ENCODE results near the gene SLC6A20. TPM values are rescaled to one million over a fixed set of nuclear protein-coding genes. Genes with fewer than 3 reads are reported as not detected.

Gene SLC6A20
- total RNA-seq, 4 donors from 2014 or later = 0.38 to 0.55 (median 0.44) TPM; not detected in 1

DNA sequence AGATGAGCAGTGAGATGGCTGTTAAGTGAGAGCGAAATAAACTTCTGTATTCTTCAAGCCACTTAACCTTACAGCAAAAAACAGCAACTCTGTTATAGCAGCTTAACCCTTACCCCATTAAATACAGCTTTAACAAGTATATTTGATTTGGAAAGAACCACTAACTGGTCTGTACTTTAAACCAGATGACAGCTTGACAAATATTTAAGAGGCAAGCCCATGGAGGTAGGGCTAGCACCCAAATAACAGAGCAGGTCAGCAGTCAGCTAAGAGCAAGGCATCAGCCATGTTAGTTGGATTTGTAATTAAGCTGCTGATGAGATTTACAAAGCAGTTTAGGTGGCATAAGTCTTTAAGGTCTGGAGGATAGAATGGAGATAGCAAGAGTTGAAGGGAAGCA, 42.1 kb upstream of the SLC6A20 start:
- WGBS, 2 donors = 100% methylated on average over 1 of the region's 1 CpG
- no peak overlapping the region for H3K4me3 ChIP-seq (ENCODE audit: low read depth, poor library complexity, severe bottlenecking)
- DNase-seq (ENCODE audit: low spot score in 2 of 2) = no peak
- intact Hi-C loops (cut with DNase I; ENCODE audit: low total_unique reads) = no loop called here
- TF ChIP-seq, protein P1, sequence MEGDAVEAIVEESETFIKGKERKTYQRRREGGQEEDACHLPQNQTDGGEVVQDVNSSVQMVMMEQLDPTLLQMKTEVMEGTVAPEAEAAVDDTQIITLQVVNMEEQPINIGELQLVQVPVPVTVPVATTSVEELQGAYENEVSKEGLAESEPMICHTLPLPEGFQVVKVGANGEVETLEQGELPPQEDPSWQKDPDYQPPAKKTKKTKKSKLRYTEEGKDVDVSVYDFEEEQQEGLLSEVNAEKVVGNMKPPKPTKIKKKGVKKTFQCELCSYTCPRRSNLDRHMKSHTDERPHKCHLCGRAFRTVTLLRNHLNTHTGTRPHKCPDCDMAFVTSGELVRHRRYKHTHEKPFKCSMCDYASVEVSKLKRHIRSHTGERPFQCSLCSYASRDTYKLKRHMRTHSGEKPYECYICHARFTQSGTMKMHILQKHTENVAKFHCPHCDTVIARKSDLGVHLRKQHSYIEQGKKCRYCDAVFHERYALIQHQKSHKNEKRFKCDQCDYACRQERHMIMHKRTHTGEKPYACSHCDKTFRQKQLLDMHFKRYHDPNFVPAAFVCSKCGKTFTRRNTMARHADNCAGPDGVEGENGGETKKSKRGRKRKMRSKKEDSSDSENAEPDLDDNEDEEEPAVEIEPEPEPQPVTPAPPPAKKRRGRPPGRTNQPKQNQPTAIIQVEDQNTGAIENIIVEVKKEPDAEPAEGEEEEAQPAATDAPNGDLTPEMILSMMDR (IDR thresholded peaks at IDR 0.05) = no peak
- no peak for TF ChIP-seq POLR2A (IDR thresholded peaks at IDR 0.05)

DNA sequence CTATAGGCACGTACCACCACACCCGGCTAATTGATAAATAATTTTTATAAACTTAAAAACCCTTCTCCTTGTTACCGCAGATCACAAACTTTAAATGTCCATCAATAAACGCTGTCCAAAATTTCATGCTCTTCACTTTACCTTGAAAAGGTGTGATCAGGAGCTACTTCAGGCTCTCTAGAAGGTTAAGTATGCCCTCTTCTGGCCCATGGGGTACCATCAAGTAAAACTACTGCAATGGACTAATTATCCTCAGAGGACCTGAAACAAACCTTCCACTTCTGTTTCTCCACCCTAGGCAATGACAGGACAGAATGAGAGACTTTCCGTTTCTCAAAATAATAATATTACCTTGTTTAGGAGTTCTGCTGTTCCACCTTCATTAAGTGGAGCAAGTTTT, 36.4 kb upstream of the SLC6A20 start:
- H3K4me3 ChIP-seq (ENCODE audit: low read depth, poor library complexity, severe bottlenecking) = no peak overlapping the region
- TF ChIP-seq POLR2A (IDR thresholded peaks at IDR 0.05) = no peak
- TF ChIP-seq, protein P1 (IDR thresholded peaks at IDR 0.05) = no peak
- 90 to 94% methylated on average over 5 of the region's 5 CpGs for WGBS, 2 donors
- DNase-seq (ENCODE audit: low spot score in 2 of 2) = no peak
- intact Hi-C loops (cut with DNase I; ENCODE audit: low total_unique reads) = no loop called here

DNA sequence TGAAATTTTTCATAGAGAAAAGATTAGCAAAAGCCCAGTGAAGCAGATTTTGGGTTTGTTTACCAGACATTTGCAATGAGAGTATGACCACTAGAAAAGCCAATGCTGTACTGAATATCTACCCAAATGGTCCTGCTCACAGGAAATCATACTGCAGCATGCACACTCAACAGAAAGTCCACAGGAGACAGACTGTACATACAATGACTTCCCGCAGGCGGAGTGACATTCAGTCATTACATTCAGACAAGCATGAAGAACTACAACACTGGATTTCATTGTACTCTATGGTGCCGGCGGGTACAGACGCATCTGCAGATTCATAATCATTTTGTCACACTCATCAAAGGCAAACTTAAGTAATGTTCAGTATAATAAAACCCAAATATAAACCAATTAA, 33.8 kb upstream of the SLC6A20 start:
- no peak overlapping the region for H3K4me3 ChIP-seq (ENCODE audit: low read depth, poor library complexity, severe bottlenecking)
- TF ChIP-seq POLR2A (IDR thresholded peaks at IDR 0.05) = no peak
- TF ChIP-seq, protein P1 (IDR thresholded peaks at IDR 0.05) = no peak
- 73 to 95% methylated on average over 5 of the region's 5 CpGs for WGBS, 2 donors
- intact Hi-C loops (cut with DNase I; ENCODE audit: low total_unique reads) = no loop called here
- DNase-seq (ENCODE audit: low spot score in 2 of 2) = no peak

DNA sequence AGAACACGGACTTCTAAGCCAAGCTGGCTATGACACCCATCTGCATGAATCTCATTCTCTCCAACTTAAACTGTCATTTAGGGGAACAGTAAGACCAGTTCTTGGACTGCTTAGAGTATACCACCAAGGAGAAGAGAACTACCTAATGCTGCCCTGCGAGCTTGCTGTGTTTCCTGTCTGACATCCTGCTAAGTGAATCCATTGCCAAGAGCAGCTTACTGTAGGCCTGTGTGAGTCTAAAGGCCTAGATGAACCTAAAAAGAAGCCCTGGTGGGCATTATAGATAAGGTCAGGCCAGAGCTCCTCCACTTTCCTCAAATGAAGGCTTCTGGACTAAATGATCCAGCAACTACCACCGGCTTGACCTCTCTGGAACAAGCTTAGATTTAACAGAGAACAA, 30.6 kb upstream of the SLC6A20 start:
- no peak for DNase-seq (ENCODE audit: low spot score in 2 of 2)
- H3K4me3 ChIP-seq (ENCODE audit: low read depth, poor library complexity, severe bottlenecking) = no peak overlapping the region

DNA sequence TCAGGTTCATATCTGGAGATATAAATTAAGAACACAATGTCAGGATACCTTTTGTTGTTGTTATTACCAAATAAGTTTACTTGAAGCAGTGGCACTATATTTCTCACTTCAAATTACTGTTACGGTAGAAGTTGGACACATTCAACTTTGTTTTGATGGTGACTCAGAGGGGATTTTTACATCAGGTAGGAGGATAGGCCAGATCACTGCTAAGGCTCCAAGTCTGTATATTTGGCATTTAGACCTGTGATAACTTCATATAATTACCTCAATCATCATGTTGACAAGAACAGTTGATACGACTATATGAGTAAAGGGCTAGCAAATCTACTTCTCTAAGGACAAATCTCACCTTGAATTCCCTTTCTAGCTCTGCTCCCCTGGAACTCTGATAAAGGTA, 30.0 kb upstream of the SLC6A20 start:
- TF ChIP-seq, protein P1 (IDR thresholded peaks at IDR 0.05) = no peak
- TF ChIP-seq POLR2A (IDR thresholded peaks at IDR 0.05) = no peak
- no peak overlapping the region for H3K4me3 ChIP-seq (ENCODE audit: low read depth, poor library complexity, severe bottlenecking)
- intact Hi-C loops (cut with DNase I; ENCODE audit: low total_unique reads) = no loop called here
- 45 to 47% methylated on average over 2 of the region's 2 CpGs for WGBS, 2 donors
- DNase-seq (ENCODE audit: low spot score in 2 of 2) = no peak

More for the DNA sequence above, 30.6 kb upstream of the SLC6A20 start:
- intact Hi-C loops (cut with DNase I; ENCODE audit: low total_unique reads) = no loop called here
- TF ChIP-seq, protein P1 (IDR thresholded peaks at IDR 0.05) = no peak
- no peak for TF ChIP-seq POLR2A (IDR thresholded peaks at IDR 0.05)
- 88 to 96% methylated on average over 3 of the region's 3 CpGs for WGBS, 2 donors

DNA sequence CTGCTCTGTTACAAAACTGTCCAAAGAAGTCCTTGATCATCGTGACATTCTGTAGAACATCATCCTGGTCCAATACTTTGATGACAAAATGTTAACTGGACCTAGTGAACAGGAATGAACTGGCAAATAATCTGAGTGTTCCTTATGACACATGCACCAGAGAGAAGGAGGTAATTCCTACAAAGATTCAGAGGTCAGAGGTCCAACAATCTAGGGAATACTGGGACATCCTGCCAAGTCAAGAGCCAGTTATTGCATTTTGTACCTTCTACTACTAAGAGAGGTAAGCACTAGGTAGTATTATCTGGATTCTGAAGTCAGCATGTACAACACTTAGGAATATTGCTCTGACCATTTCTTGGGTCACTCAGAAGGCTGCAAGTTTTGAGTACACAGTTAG, 24.8 kb upstream of the SLC6A20 start:
- no peak for DNase-seq (ENCODE audit: low spot score in 2 of 2)
- H3K4me3 ChIP-seq (ENCODE audit: low read depth, poor library complexity, severe bottlenecking) = no peak overlapping the region
- no peak for TF ChIP-seq POLR2A (IDR thresholded peaks at IDR 0.05)
- TF ChIP-seq, protein P1 (IDR thresholded peaks at IDR 0.05) = no peak
- WGBS, 2 donors = 92 to 100% methylated on average over 1 of the region's 1 CpG
- intact Hi-C loops (cut with DNase I; ENCODE audit: low total_unique reads) = no loop called here

Measured in lower leg skin (tissue), 4 donors.